Right atrium auricular region (tissue), 2 donors: Measurements from ENCODE around the gene ZNF836. TPM values are rescaled to one million over a fixed set of nuclear protein-coding genes. Genes with fewer than 3 reads are reported as not detected.

Experiments used
- DNase-seq: peaks from one replicate; pipeline ENCODE4 v3.0.0-alpha.2; 2019; ENCODE audit warnings: low spot score
- H3K27ac ChIP-seq, 2 donors: fragments of 200-600 bp; sonication (generic); 1 replicate in 1 of 2; 2 replicates in 1 of 2; pipeline ENCODE4 v1.5.1; 2016 to 2019
- H3K27me3 ChIP-seq, 2 donors: fragments of 200-600 bp; sonication (generic); one replicate each; pipeline versions ENCODE4 v1.5.1 to v1.6.0; 2017 to 2019
- H3K36me3 ChIP-seq: fragments of 200-600 bp; sonication (generic); one replicate; pipeline ENCODE4 v1.5.1; 2016
- H3K4me1 ChIP-seq, 2 donors: fragments of 200-600 bp; sonication (generic); one replicate each; pipeline versions ENCODE4 v1.5.1 to v1.6.0; 2017 to 2019
- H3K4me3 ChIP-seq, 2 donors: fragments of 200-600 bp; sonication (generic); 1 replicate in 1 of 2; 2 replicates in 1 of 2; pipeline ENCODE4 v1.5.1; 2017 to 2019; ENCODE audit warnings: mild to moderate bottlenecking in 1 of 2, moderate library complexity in 1 of 2
- H3K9me3 ChIP-seq, 2 donors: fragments of 200-600 bp; sonication (generic); one replicate each; pipeline ENCODE4 v1.5.1; 2019
- total RNA-seq, 2 donors: library from RNA; depleted of rRNA; stranded (reverse); fragments of >200 nt; gene quantifications; one replicate each; pipeline ENCODE4 v1.1.0, GENCODE V29; 2016
- TF ChIP-seq, protein P1 (sequence below), 2 donors: fragments of 200-600 bp; sonication (generic); IDR thresholded peaks; one replicate each; pipeline ENCODE4 v1.5.1; 2019; ENCODE audit warnings: antibody characterized with exemption in 2 of 2

The ZNF836 gene
- total RNA-seq, 2 donors from 2014 or later: 2.2 to 7.6 TPM

DNA sequence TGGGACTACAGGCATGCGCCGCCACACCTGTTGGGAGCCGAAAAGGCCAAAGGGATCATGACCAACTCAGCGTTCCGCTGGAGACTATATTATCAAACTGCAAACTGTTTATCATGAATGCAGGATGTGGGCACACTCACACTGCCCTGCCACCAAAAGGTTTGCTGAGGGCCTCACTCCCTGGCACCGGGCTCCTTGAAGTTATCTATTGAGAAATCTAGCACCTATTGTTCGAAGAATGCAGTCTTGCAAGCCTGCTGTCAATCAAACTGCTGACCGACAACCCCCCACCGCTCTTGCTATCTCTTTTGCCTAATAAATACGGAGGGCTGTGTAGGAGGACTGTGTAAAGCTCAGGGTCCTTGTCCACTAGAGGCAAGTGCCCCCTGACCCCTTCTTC is 5.2 kb upstream of the ZNF836 start:
- TF ChIP-seq, protein P1, sequence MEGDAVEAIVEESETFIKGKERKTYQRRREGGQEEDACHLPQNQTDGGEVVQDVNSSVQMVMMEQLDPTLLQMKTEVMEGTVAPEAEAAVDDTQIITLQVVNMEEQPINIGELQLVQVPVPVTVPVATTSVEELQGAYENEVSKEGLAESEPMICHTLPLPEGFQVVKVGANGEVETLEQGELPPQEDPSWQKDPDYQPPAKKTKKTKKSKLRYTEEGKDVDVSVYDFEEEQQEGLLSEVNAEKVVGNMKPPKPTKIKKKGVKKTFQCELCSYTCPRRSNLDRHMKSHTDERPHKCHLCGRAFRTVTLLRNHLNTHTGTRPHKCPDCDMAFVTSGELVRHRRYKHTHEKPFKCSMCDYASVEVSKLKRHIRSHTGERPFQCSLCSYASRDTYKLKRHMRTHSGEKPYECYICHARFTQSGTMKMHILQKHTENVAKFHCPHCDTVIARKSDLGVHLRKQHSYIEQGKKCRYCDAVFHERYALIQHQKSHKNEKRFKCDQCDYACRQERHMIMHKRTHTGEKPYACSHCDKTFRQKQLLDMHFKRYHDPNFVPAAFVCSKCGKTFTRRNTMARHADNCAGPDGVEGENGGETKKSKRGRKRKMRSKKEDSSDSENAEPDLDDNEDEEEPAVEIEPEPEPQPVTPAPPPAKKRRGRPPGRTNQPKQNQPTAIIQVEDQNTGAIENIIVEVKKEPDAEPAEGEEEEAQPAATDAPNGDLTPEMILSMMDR (IDR thresholded peaks at IDR 0.05): no peak

DNA sequence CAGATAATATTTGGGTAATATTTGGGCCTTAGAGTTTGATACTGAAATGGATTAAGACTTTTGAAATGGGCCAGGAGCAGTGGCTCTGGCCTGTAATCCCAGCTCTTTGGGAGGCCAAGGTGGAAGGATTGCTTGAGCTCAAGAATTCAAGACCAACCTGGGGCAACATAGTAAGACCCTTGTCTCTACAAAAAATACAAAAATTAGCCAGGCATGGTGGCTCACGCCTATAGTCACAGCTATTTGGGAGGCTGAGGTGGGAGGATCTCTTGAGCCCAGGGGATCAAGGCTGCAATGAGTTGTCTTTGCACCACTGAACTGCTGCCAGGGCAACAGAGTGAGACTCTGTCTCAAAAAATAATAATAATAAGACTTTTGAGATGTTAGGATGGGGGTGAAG is 926 bp upstream of the ZNF836 start:
- Histone ChIP-seq H3K4me3 (no peak overlapping the region), H3K9me3 (no peaks in the 10 kb centered on the region), H3K27me3 (no peaks in the 10 kb centered on the region), H3K4me1 (peaks cover 0 to 14% of the 10 kb centered on the region in 2 donors), H3K36me3 (peaks cover 9% of the 10 kb centered on the region), H3K27ac (peak overlapping the region in 1 of 2 donors; percentile 82)
- TF ChIP-seq, protein P1 (IDR thresholded peaks at IDR 0.05): no peak
- no peak for DNase-seq

More for the DNA sequence above, 5.2 kb upstream of the ZNF836 start:
- Histone ChIP-seq H3K4me3 (no peak overlapping the region), H3K36me3 (no peaks in the 10 kb centered on the region), H3K4me1 (peaks cover 0 to 6% of the 10 kb centered on the region in 2 donors), H3K27ac (no peak overlapping the region), H3K9me3 (no peaks in the 10 kb centered on the region), H3K27me3 (no peaks in the 10 kb centered on the region)
- DNase-seq: no peak

DNA sequence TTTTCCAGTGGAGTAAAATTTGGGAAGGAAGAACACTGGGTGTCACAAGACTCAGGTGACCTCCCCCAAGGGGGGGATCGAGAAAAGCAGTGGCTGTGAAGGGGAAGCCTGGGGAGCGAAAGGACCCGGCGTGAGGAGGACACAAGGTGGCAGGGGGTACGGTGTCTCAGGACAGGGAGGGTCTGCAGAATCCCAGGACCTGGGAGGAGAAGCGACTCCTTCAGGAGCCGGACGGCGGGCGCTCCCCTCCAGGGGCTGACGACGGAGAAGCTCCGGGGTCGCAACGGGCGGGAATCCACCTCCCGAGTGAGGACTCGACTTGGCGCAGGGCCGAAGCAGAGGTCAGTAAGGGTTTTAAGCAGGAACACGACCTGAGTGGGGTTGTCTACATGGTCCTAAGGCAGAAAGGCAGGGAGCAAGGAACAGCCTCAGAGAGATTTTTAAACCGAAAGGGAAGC is 529 bp downstream of the ZNF836 start:
- H3K27ac ChIP-seq: peak overlapping the region; percentile 82 to 92
- H3K27me3 ChIP-seq: no peaks in the 10 kb centered on the region
- TF ChIP-seq, protein P1 (IDR thresholded peaks at IDR 0.05): no peak
- peak overlapping the region; percentile 72 to 76 for H3K4me3 ChIP-seq
- no peaks in the 10 kb centered on the region for H3K9me3 ChIP-seq
- peaks cover 0 to 14% of the 10 kb centered on the region in 2 donors for H3K4me1 ChIP-seq
- DNase-seq: no peak
- H3K36me3 ChIP-seq: peaks cover 17% of the 10 kb centered on the region

DNA sequence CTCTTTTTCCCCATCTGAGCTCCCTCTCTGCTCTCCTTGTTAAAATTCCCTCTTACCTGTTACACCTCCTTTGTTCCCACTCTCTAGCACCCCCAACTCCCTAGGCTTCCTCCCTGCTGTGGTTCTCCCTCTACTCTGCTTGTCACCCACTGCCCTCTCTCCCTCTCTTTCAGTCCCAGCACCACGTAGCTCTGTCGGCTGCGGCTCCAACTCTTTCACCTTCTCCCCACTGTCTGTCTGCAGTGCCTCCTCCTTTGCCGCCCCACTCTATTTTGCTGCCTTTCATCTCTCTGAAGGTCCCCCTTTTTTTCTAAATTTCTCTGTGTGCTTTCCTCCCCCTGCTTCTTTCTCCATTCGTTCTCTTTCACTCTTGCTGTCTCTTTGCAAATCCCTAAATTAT is 1.1 kb downstream of the ZNF836 start:
- Histone ChIP-seq H3K27me3 (no peaks in the 10 kb centered on the region), H3K36me3 (peaks cover 20% of the 10 kb centered on the region), H3K4me1 (peaks cover 0 to 14% of the 10 kb centered on the region in 2 donors), H3K27ac (peak overlapping the region; percentile 82 to 92), H3K9me3 (no peaks in the 10 kb centered on the region), H3K4me3 (peak overlapping the region; percentile 72 to 76)
- TF ChIP-seq, protein P1 (IDR thresholded peaks at IDR 0.05): no peak
- DNase-seq: no peak

DNA sequence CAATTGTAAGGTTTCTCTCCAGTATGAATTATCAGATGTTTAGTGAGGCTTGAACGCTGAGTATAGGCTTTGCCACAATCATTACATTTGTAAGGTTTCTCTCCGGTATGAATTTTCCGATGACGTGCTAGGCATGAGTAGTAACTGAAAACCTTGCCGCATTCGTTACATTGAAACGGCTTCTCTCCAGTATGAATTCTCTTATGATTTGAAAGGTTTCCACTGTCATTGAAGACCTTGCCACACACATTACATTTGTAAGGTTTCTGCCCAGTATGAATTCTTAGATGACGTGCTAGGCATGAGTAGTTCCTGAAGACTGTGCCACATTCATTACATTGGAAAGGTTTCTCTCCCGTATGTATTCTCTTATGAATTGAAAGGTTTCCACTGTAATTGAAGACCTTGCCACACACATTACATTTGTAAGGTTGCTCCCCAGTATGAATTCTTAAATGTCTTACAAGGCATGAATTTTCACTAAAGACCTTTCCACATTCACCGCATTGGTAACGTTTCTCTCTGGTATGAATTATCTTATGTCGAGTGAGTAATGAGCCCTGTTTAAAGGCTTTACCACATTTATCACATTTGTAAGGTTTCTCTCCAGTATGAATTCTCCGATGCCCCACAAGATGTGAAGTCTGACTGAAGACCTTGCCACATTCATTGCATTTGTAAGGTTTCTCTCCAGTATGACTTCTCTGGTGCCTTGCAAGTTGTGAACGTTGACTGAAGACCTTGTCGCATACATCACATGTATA is 15.6 kb downstream of the ZNF836 start:
- H3K4me1 ChIP-seq: no peaks in the 10 kb centered on the region
- no peaks in the 10 kb centered on the region for H3K27me3 ChIP-seq
- peaks cover 53% of the 10 kb centered on the region for H3K36me3 ChIP-seq
- no peak overlapping the region for H3K27ac ChIP-seq
- TF ChIP-seq, protein P1 (IDR thresholded peaks at IDR 0.05): no peak
- no peak for DNase-seq
- peaks cover 23 to 64% of the 10 kb centered on the region in 2 donors for H3K9me3 ChIP-seq
- H3K4me3 ChIP-seq: no peak overlapping the region
